ENCODE data around the gene NCKAP5.

The NCKAP5 gene

GRCh38 chr2:133194362-133194655 is 374.0 kb downstream of the NCKAP5 start:
- no peak for DNase-seq

GRCh38 chr2:133193544-133194361 is 374.5 kb downstream of the NCKAP5 start:
- no peak for DNase-seq

GRCh38 chr2:133192028-133192427 is 376.2 kb downstream of the NCKAP5 start:
- no peak for DNase-seq

GRCh38 chr2:133177196-133177595 is 391.1 kb downstream of the NCKAP5 start:
- DNase-seq, result no peak

GRCh38 chr2:133175926-133176325 is 392.3 kb downstream of the NCKAP5 start:
- DNase-seq, result no peak

GRCh38 chr2:133173224-133173623 is 395.0 kb downstream of the NCKAP5 start:
- DNase-seq, result no peak

GRCh38 chr2:133171393-133172004 is 396.8 kb downstream of the NCKAP5 start:
- DNase-seq, result peak; percentile 54 to 83

GRCh38 chr2:133169274-133169912 is 398.9 kb downstream of the NCKAP5 start:
- DNase-seq, result no peak

GRCh38 chr2:133167990-133168389 is 400.3 kb downstream of the NCKAP5 start:
- DNase-seq, result no peak

GRCh38 chr2:133167223-133167622 is 401.0 kb downstream of the NCKAP5 start:
- no peak for DNase-seq

GRCh38 chr2:133166031-133166430 is 402.2 kb downstream of the NCKAP5 start:
- no peak for DNase-seq

GRCh38 chr2:133163111-133163510 is 405.2 kb downstream of the NCKAP5 start:
- DNase-seq, result no peak

GRCh38 chr2:133158442-133158841 is 409.8 kb downstream of the NCKAP5 start:
- DNase-seq, result no peak

- no peak for DNase-seq
Measured at GRCh38 chr2:133158024-133158423, 410.2 kb downstream of the NCKAP5 start.

GRCh38 chr2:133157141-133157540 is 411.1 kb downstream of the NCKAP5 start:
- DNase-seq, result no peak

- DNase-seq, result no peak
Measured at GRCh38 chr2:133152801-133153200, 415.5 kb downstream of the NCKAP5 start.

GRCh38 chr2:133148187-133148586 is 420.1 kb downstream of the NCKAP5 start:
- DNase-seq, result no peak

GRCh38 chr2:133146893-133147292 is 421.4 kb downstream of the NCKAP5 start:
- peak in 1 of 2 experiments; percentile 8 for DNase-seq

GRCh38 chr2:133143645-133144044 is 424.6 kb downstream of the NCKAP5 start:
- DNase-seq, result no peak

GRCh38 chr2:133142087-133142486 is 426.2 kb downstream of the NCKAP5 start:
- no peak for DNase-seq

GRCh38 chr2:133140620-133141019 is 427.6 kb downstream of the NCKAP5 start:
- DNase-seq, result no peak

GRCh38 chr2:133139847-133140533 is 428.3 kb downstream of the NCKAP5 start:
- no peak for DNase-seq

- no peak for DNase-seq
Measured at GRCh38 chr2:133138693-133139092, 429.6 kb downstream of the NCKAP5 start.
